Endothelial cell of hepatic sinusoid (primary cell): ENCODE measurements around the gene RPL35.

ENCODE experiments used
- in situ Hi-C: cut with HindIII; loops from 2 replicates; pipeline ENCODE4 v1.10.0; 2017; ENCODE audit warnings: low sequenced_read_pairs

RPL35 gene

GRCh38 chr9:124861342-124862229 is at the start of gene RPL35, which contains the start of gene ARPC5L:
RPL35 (minus strand) TSS chr9:124861957; CDS start chr9:124861912, 45 bp downstream.
ARPC5L (plus strand) TSS chr9:124862130; CDS start chr9:124869291, 7,161 bp downstream.
- in situ Hi-C loops = no loop called here

GRCh38 chr9:124908098-124908497 is 46.3 kb upstream of the RPL35 start:
- in situ Hi-C loops = no loop called here

GRCh38 chr9:124906966-124907365 is 45.2 kb upstream of the RPL35 start:
- in situ Hi-C loops = no loop called here

- in situ Hi-C loops = no loop called here
These were observed 38.1 kb upstream of the RPL35 start for GRCh38 chr9:124899845-124900244.

- in situ Hi-C loops = no loop called here
These were observed 36.1 kb upstream of the RPL35 start for GRCh38 chr9:124897570-124898460.

- in situ Hi-C loops = no loop called here
These were observed 33.0 kb upstream of the RPL35 start for GRCh38 chr9:124894741-124895170.

- in situ Hi-C loops = no loop called here
These were observed 32.4 kb upstream of the RPL35 start for GRCh38 chr9:124894035-124894740.

GRCh38 chr9:124890179-124890578 is 28.4 kb upstream of the RPL35 start:
- in situ Hi-C loops = no loop called here

GRCh38 chr9:124889006-124889405 is 27.2 kb upstream of the RPL35 start:
- in situ Hi-C loops = no loop called here

GRCh38 chr9:124887832-124888231 is 26.1 kb upstream of the RPL35 start:
- in situ Hi-C loops = no loop called here

GRCh38 chr9:124886866-124887492 is 25.2 kb upstream of the RPL35 start:
- in situ Hi-C loops = no loop called here

- in situ Hi-C loops = no loop called here
These were observed 24.7 kb upstream of the RPL35 start for GRCh38 chr9:124886461-124886860.

GRCh38 chr9:124885551-124885950 is 23.8 kb upstream of the RPL35 start:
- in situ Hi-C loops = no loop called here

GRCh38 chr9:124884376-124884775 is 22.6 kb upstream of the RPL35 start:
- in situ Hi-C loops = no loop called here

- in situ Hi-C loops = no loop called here
These were observed 20.5 kb upstream of the RPL35 start for GRCh38 chr9:124882231-124882630.

GRCh38 chr9:124881138-124881743 is 19.5 kb upstream of the RPL35 start:
- in situ Hi-C loops = no loop called here

- in situ Hi-C loops = no loop called here
These were observed 18.7 kb upstream of the RPL35 start for GRCh38 chr9:124880501-124880900.

- in situ Hi-C loops = no loop called here
These were observed 17.5 kb upstream of the RPL35 start for GRCh38 chr9:124879226-124879625.

GRCh38 chr9:124878518-124878917 is 16.8 kb upstream of the RPL35 start:
- in situ Hi-C loops = no loop called here

- in situ Hi-C loops = no loop called here
These were observed 16.3 kb upstream of the RPL35 start for GRCh38 chr9:124878021-124878420.
